Sigmoid colon (tissue), 4 donors: ENCODE data around the gene KATNAL1.

Source experiments
- CTCF ChIP-seq, 4 experiments: fragments of 450-650 bp in 3 of 4; fragments of 200-600 bp in 1 of 4; IDR thresholded peaks; one replicate each; pipeline ENCODE4 v1.5.1; 2016 to 2019; ENCODE audit warnings: antibody characterized with exemption in 4 of 4, mild to moderate bottlenecking in 3 of 4, moderate library complexity in 2 of 4
- POLR2A ChIP-seq, 2 donors: fragments of 450-650 bp; IDR thresholded peaks; one replicate each; pipeline ENCODE4 v1.6.1; 2016; ENCODE audit warnings: antibody characterized with exemption in 2 of 2, mild to moderate bottlenecking in 2 of 2, moderate library complexity in 2 of 2
- POLR2AphosphoS5 ChIP-seq, 4 donors: sonication (generic); formaldehyde crosslinking; IDR thresholded peaks; one replicate each; pipeline ENCODE4 v1.6.1; 2017; ENCODE audit warnings: antibody characterized with exemption in 4 of 4

- TF ChIP-seq POLR2A (IDR thresholded peaks at IDR 0.05) (no peak), CTCF (IDR thresholded peaks at IDR 0.05) (no peak), POLR2AphosphoS5 (IDR thresholded peaks at IDR 0.05) (no peak)
Observed at GRCh38 chr13:30153545-30154426, 153.6 kb downstream of the KATNAL1 start.
